WTC11 (cell line): Measurements from ENCODE around the gene RRAS. TPM values are rescaled to one million over a fixed set of nuclear protein-coding genes. Genes with fewer than 3 reads are reported as not detected.

Experiments
- ATAC-seq: fragments of 200-7000 bp; cut with Tn5 transposase; 2 replicates; pipeline ENCODE4 v1.10.0; 2021; ENCODE audit warnings: mild to moderate bottlenecking, moderate library complexity
- CTCF ChIA-PET: fragments of 300-600 bp; sonication (Branson Sonifier 250); formaldehyde crosslinking; loops from one replicate; lab custom pipeline; 2021; ENCODE audit warnings: antibody characterized with exemption; lab: Charles Lee
- POLR2A ChIA-PET: fragments of 350-600 bp; sonication (Branson Sonifier 250); formaldehyde crosslinking; loops from one replicate; lab custom pipeline; 2021; ENCODE audit warnings: antibody characterized with exemption; lab: Charles Lee
- DNase-seq: peaks from one replicate; pipeline ENCODE4 v3.0.0; 2021; ENCODE audit warnings: low spot score
- H3K27ac Mint-ChIP-seq: 2 replicates; pipeline ENCODE4 v1.8.0; 2021; ENCODE audit warnings: mixed read lengths
- H3K27me3 Mint-ChIP-seq: 2 replicates; pipeline ENCODE4 v1.8.0; 2021; ENCODE audit warnings: low read depth, mild to moderate bottlenecking, moderate library complexity, mixed read lengths
- H3K36me3 Mint-ChIP-seq: 2 replicates; pipeline ENCODE4 v1.8.0; 2021; ENCODE audit warnings: mixed read lengths
- H3K4me1 Mint-ChIP-seq: 2 replicates; pipeline ENCODE4 v1.8.0; 2022; ENCODE audit warnings: mixed read lengths
- H3K4me3 Mint-ChIP-seq: 2 replicates; pipeline ENCODE4 v1.8.0; 2021; ENCODE audit warnings: mild to moderate bottlenecking, moderate library complexity, mixed read lengths
- H3K9me3 Mint-ChIP-seq: 2 replicates; pipeline ENCODE4 v1.8.0; 2021; ENCODE audit warnings: mixed read lengths
- ARID4B ChIP-seq: sonication (generic); formaldehyde crosslinking; IDR thresholded peaks from 2 replicates; pipeline ENCODE4 v1.8.0; 2023; ENCODE audit warnings: missing genetic modification reagents, mild to moderate bottlenecking, borderline replicate concordance
- ATF1 ChIP-seq: sonication (generic); formaldehyde crosslinking; IDR thresholded peaks from 2 replicates; pipeline ENCODE4 v1.8.1; 2023; ENCODE audit warnings: mild to moderate bottlenecking, moderate library complexity, missing genetic modification reagents
- CREB1 ChIP-seq: sonication (generic); formaldehyde crosslinking; IDR thresholded peaks from 2 replicates; pipeline ENCODE4 v1.8.0; 2023; ENCODE audit warnings: mild to moderate bottlenecking, missing genetic modification reagents
- EMX1 ChIP-seq: fragments of 250-450 bp; sonication (Bioruptor Pico); IDR thresholded peaks from 2 replicates; pipeline ENCODE4 v1.8.0; 2021; ENCODE audit warnings: mild to moderate bottlenecking
- ESRRA ChIP-seq: sonication (generic); formaldehyde crosslinking; IDR thresholded peaks from 2 replicates; pipeline ENCODE4 v1.8.1; 2022; ENCODE audit warnings: mild to moderate bottlenecking, missing genetic modification reagents, borderline replicate concordance
- ETV6 ChIP-seq: sonication (generic); formaldehyde crosslinking; IDR thresholded peaks from 2 replicates; pipeline ENCODE4 v1.8.1; 2022; ENCODE audit warnings: mild to moderate bottlenecking, missing genetic modification reagents
- GABPB1 ChIP-seq: sonication (generic); formaldehyde crosslinking; IDR thresholded peaks from 2 replicates; pipeline ENCODE4 v1.8.1; 2023; ENCODE audit warnings: mild to moderate bottlenecking, missing genetic modification reagents
- GTF2I ChIP-seq: fragments of 250-450 bp; sonication (Bioruptor Pico); conservative IDR thresholded peaks from 2 replicates; pipeline ENCODE4 v1.4.0; 2021; ENCODE audit warnings: mild to moderate bottlenecking
- MYBL2 ChIP-seq: sonication (generic); formaldehyde crosslinking; IDR thresholded peaks from 2 replicates; pipeline ENCODE4 v1.8.1; 2023; ENCODE audit warnings: mild to moderate bottlenecking, moderate library complexity, missing genetic modification reagents
- NR2C2 ChIP-seq: sonication (generic); formaldehyde crosslinking; IDR thresholded peaks from 2 replicates; pipeline ENCODE4 v1.8.0; 2022; ENCODE audit warnings: mild to moderate bottlenecking, missing genetic modification reagents
- TEAD4 ChIP-seq: sonication (generic); formaldehyde crosslinking; IDR thresholded peaks from 2 replicates; pipeline ENCODE4 v1.8.0; 2022; ENCODE audit warnings: mild to moderate bottlenecking, missing genetic modification reagents
- TP53 ChIP-seq: sonication (generic); formaldehyde crosslinking; IDR thresholded peaks from 2 replicates; pipeline ENCODE4 v1.8.1; 2023; ENCODE audit warnings: mild to moderate bottlenecking, missing genetic modification reagents
- ZBTB21 ChIP-seq: sonication (generic); formaldehyde crosslinking; IDR thresholded peaks from 2 replicates; pipeline ENCODE4 v1.8.1; 2023; ENCODE audit warnings: mild to moderate bottlenecking, missing genetic modification reagents, borderline replicate concordance
- ZNF219 ChIP-seq: sonication (generic); formaldehyde crosslinking; IDR thresholded peaks from 2 replicates; pipeline ENCODE4 v1.8.0; 2023; ENCODE audit warnings: missing genetic modification reagents, mild to moderate bottlenecking, borderline replicate concordance
- ZNF281 ChIP-seq: sonication (generic); formaldehyde crosslinking; IDR thresholded peaks from 2 replicates; pipeline ENCODE4 v1.8.0; 2023; ENCODE audit warnings: mild to moderate bottlenecking, missing genetic modification reagents
- total RNA-seq: library from RNA; stranded (reverse); gene quantifications from 3 replicates; pipeline ENCODE4 v1.2.3, GENCODE V29; 2021
- TF ChIP-seq, protein P1 (sequence below): sonication (generic); formaldehyde crosslinking; IDR thresholded peaks from 2 replicates; pipeline ENCODE4 v1.8.0; 2022; ENCODE audit warnings: mild to moderate bottlenecking, missing genetic modification reagents
- TF ChIP-seq, protein P2 (sequence below): sonication (generic); formaldehyde crosslinking; IDR thresholded peaks from 2 replicates; pipeline ENCODE4 v1.8.0; 2023; ENCODE audit warnings: missing genetic modification reagents
- TF ChIP-seq, protein P3 (sequence below): sonication (generic); formaldehyde crosslinking; IDR thresholded peaks from 2 replicates; pipeline ENCODE4 v1.8.1; 2022; ENCODE audit warnings: mild to moderate bottlenecking, missing genetic modification reagents, moderate library complexity, borderline replicate concordance

The RRAS gene
- total RNA-seq, 1 experiment from 2014 or later = 11.4 TPM

- TF ChIP-seq, protein P1, sequence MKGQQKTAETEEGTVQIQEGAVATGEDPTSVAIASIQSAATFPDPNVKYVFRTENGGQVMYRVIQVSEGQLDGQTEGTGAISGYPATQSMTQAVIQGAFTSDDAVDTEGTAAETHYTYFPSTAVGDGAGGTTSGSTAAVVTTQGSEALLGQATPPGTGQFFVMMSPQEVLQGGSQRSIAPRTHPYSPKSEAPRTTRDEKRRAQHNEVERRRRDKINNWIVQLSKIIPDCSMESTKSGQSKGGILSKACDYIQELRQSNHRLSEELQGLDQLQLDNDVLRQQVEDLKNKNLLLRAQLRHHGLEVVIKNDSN = no peak
- 0 out of 2 replicates have a peak, but pooled peaks have one; percentile 34 for TF ChIP-seq ESRRA (CRISPR knock-in tag)
- TF ChIP-seq ATF1 (CRISPR knock-in tag) = 0 out of 2 replicates have a peak, but pooled peaks have one; percentile 58
- TF ChIP-seq GTF2I = no peak
- TF ChIP-seq ZBTB21 (CRISPR knock-in tag) = no peak
- peak; percentile 12; the same call in 1 of the 2 replicates for TF ChIP-seq EMX1 (CRISPR knock-in tag)
- TF ChIP-seq NR2C2 = peak; percentile 34; the same call in 1 of the 2 replicates
- TF ChIP-seq CREB1 (CRISPR knock-in tag) = no peak
- no peak for TF ChIP-seq ARID4B (CRISPR knock-in tag)
- TF ChIP-seq MYBL2 (CRISPR knock-in tag) = no peak
- TF ChIP-seq ETV6 (CRISPR knock-in tag) = peak; percentile 18; the same call in 1 of the 2 replicates
- 0 out of 2 replicates have a peak, but pooled peaks have one; percentile 49 for TF ChIP-seq ZNF281
Observed at GRCh38 chr19:49689133-49690078, 49.5 kb upstream of the RRAS start, which contains the start of gene ADM5 (continued).

DNA sequence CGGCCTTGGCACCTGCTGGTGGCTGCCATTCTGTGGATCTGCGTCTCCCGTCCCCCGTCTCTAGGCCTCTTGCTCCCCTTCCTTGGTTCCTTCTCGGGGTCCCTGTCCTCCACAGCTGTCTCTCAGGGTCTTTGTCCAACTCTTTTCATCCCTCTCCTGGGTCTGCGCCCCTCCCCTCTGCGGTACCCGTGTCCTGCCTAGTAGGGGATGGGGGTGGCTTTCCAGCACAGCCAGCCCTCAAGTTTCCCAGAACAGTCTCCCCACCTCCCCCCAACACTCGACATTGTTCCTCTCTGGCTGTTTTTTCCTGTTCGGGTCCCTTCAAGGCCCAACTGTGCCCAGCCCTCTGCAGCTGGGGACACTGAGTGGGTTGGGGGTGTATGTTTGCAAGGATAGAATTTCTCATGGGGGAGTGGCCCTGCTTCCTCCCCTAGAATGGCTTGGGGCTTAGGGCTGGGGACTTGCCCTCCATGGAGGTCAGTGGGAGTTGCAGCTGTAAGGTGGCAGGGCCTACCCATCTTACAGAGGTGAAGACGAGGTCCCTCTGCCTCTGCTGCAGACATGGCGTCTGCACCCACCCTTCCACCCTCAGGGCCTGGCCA, 48.7 kb upstream of the RRAS start:
- H3K9me3 Mint-ChIP-seq = no peaks in the 10 kb centered on the region
- H3K4me1 Mint-ChIP-seq = peaks cover 48% of the 10 kb centered on the region
- DNase-seq (no peak), ATAC-seq (no peak)
- CTCF ChIA-PET = interaction anchor here (1.0 to 3.8 kb wide), 5 partner anchors 8 to 78 kb away, joined by 3 to 19 read pairs (median 9); partner anchors contain the start of genes AP2A1 and PRMT1
- H3K4me3 Mint-ChIP-seq = peak overlapping the region; percentile 93
- TF ChIP-seq CREB1 (CRISPR knock-in tag) = no peak
- TF ChIP-seq, protein P2, sequence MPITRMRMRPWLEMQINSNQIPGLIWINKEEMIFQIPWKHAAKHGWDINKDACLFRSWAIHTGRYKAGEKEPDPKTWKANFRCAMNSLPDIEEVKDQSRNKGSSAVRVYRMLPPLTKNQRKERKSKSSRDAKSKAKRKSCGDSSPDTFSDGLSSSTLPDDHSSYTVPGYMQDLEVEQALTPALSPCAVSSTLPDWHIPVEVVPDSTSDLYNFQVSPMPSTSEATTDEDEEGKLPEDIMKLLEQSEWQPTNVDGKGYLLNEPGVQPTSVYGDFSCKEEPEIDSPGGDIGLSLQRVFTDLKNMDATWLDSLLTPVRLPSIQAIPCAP (CRISPR knock-in tag) = no peak
- TF ChIP-seq GABPB1 = no peak
- TF ChIP-seq ZNF219 (CRISPR knock-in tag) = no peak
- TF ChIP-seq ZNF281 = no peak
- TF ChIP-seq TEAD4 (CRISPR knock-in tag) = no peak
- TF ChIP-seq, protein P3, sequence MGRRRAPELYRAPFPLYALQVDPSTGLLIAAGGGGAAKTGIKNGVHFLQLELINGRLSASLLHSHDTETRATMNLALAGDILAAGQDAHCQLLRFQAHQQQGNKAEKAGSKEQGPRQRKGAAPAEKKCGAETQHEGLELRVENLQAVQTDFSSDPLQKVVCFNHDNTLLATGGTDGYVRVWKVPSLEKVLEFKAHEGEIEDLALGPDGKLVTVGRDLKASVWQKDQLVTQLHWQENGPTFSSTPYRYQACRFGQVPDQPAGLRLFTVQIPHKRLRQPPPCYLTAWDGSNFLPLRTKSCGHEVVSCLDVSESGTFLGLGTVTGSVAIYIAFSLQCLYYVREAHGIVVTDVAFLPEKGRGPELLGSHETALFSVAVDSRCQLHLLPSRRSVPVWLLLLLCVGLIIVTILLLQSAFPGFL = no peak
- no peak for TF ChIP-seq TP53 (CRISPR knock-in tag)
- no peaks in the 10 kb centered on the region for H3K27me3 Mint-ChIP-seq
- POLR2A ChIA-PET = interaction anchor here (0.6 to 5.9 kb wide), 6 partner anchors 12 to 57 kb away, joined by 3 to 38 read pairs (median 4); partner anchors contain the start of genes PRMT1, RRAS and SCAF1
- H3K36me3 Mint-ChIP-seq = peaks cover 41% of the 10 kb centered on the region
- peak overlapping the region; percentile 60 for H3K27ac Mint-ChIP-seq
